NCI-H1417 (cell line): ENCODE results near the gene NECTIN2.
A peak's percentile ranks its signal among the peaks of the same experiment; 100 is the strongest.

Experiments
- DNase-seq, 3 experiments: peaks; one replicate each; lab custom pipeline; 2025; lab: John Stamatoyannopoulos, UW

The NECTIN2 gene

GRCh38 chr19:44845612-44846454, at the start of gene NECTIN2:
Gene NECTIN2, plus strand, starts transcription at chr19:44846297. Its CDS starts 229 bp downstream, at chr19:44846526.
- peak; percentile 83 to 95 (median 89) for DNase-seq

- DNase-seq = peak; percentile 6 to 89 (median 75)
Measured at GRCh38 chr19:44796701-44797115, 49.4 kb upstream of the NECTIN2 start.

- no peak for DNase-seq
Measured at GRCh38 chr19:44799627-44800346, 46.3 kb upstream of the NECTIN2 start.

- DNase-seq = peak; percentile 47 to 81 (median 70)
Measured at GRCh38 chr19:44800461-44800860, 45.6 kb upstream of the NECTIN2 start.

GRCh38 chr19:44803442-44804428, 42.4 kb upstream of the NECTIN2 start:
- peak in 2 of 3 experiments; percentile 25 to 73 for DNase-seq

- DNase-seq = no peak
Measured at GRCh38 chr19:44806291-44806690, 39.8 kb upstream of the NECTIN2 start.

GRCh38 chr19:44807162-44807561, 38.9 kb upstream of the NECTIN2 start:
- DNase-seq = peak in 2 of 3 experiments; percentile 42 to 67

- DNase-seq = peak in 2 of 3 experiments; percentile 39 to 61
Measured at GRCh38 chr19:44807652-44808462, 38.2 kb upstream of the NECTIN2 start.

- peak in 2 of 3 experiments; percentile 53 to 62 for DNase-seq
Measured at GRCh38 chr19:44808463-44809371, 37.4 kb upstream of the NECTIN2 start, which contains the start of gene BCAM. Gene BCAM, plus strand, starts transcription at chr19:44809103. Its CDS starts 22 bp downstream, at chr19:44809125.

GRCh38 chr19:44809577-44810233, 36.4 kb upstream of the NECTIN2 start:
- peak in 1 of 3 experiments; percentile 8 for DNase-seq

GRCh38 chr19:44810234-44811121, 35.6 kb upstream of the NECTIN2 start:
- DNase-seq = no peak

GRCh38 chr19:44811122-44811419, 35.0 kb upstream of the NECTIN2 start:
- no peak for DNase-seq

- no peak for DNase-seq
Measured at GRCh38 chr19:44812142-44812718, 33.9 kb upstream of the NECTIN2 start.

GRCh38 chr19:44813070-44813840, 32.8 kb upstream of the NECTIN2 start:
- no peak for DNase-seq

GRCh38 chr19:44813841-44814470, 32.1 kb upstream of the NECTIN2 start:
- no peak for DNase-seq

GRCh38 chr19:44814517-44814916, 31.6 kb upstream of the NECTIN2 start:
- DNase-seq = no peak

- no peak for DNase-seq
Measured at GRCh38 chr19:44816301-44816700, 29.8 kb upstream of the NECTIN2 start.
